Progenitor cell of endocrine pancreas (in vitro differentiated cells): ENCODE data around the gene PRKRA. TPM values are rescaled to one million over a fixed set of nuclear protein-coding genes. Genes with fewer than 3 reads are reported as not detected.
"Not testable (repeated sequence)": the region's sequence is repeated elsewhere in the genome, so short reads cannot be mapped to it uniquely, and the experiment has no call there.

ENCODE experiments used
- DNase-seq: peaks from one replicate; pipeline ENCODE4 v3.0.0; 2021; ENCODE audit warnings: low spot score; ENCODE audit not compliant: unreplicated experiment
- H3K27ac Mint-ChIP-seq: 2 replicates; pipeline ENCODE4 v1.8.0; 2021; ENCODE audit warnings: mild to moderate bottlenecking, moderate library complexity, mixed read lengths
- H3K27me3 Mint-ChIP-seq: 2 replicates; pipeline ENCODE4 v1.8.0; 2021; ENCODE audit warnings: mixed read lengths
- H3K36me3 Mint-ChIP-seq: 2 replicates; pipeline ENCODE4 v1.8.0; 2022; ENCODE audit warnings: mixed read lengths; ENCODE audit not compliant: insufficient read depth
- H3K4me1 Mint-ChIP-seq: 2 replicates; pipeline ENCODE4 v1.8.0; 2021; ENCODE audit warnings: low read depth, mixed read lengths
- H3K4me3 Mint-ChIP-seq: 2 replicates; pipeline ENCODE4 v1.8.0; 2021; ENCODE audit warnings: low read depth, mild to moderate bottlenecking, moderate library complexity, mixed read lengths
- H3K9me3 Mint-ChIP-seq: 2 replicates; pipeline ENCODE4 v1.8.0; 2021; ENCODE audit warnings: low read depth, mixed read lengths
- total RNA-seq: library from RNA; stranded (reverse); gene quantifications from 2 replicates; pipeline ENCODE4 v1.2.1, GENCODE V29; 2021
- TF ChIP-seq, protein P1 (sequence below): fragments of 200-600 bp; sonication (generic); IDR thresholded peaks from one replicate; pipeline ENCODE4 v1.5.0; 2021; ENCODE audit warnings: antibody characterized with exemption, mild to moderate bottlenecking; ENCODE audit not compliant: unreplicated experiment

The PRKRA gene
- total RNA-seq, 1 donor from 2014 or later: 92.1 TPM

DNA sequence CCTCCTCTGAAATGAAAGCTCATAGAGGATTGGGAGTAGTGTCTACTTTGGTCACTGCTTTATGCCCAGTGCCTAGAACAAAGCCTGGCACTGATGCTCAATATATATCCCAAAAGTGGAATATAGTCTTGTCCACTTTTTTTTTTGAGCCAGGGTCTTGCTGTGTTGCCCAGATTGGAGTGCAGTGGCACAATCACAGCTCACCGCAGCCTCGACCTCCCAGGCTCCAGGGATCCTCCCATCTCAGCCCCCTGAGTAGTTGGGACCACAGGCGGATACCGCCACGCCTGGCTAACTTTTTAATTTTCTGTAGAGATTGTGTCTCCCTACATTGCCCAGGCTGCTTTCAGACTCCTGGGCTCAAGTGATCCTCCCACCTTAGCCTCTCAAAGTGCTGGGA is 23.6 kb upstream of the PRKRA start:
- Mint-ChIP-seq H3K27me3 (no peaks in the 10 kb centered on the region), H3K36me3 (no peaks in the 10 kb centered on the region)

DNA sequence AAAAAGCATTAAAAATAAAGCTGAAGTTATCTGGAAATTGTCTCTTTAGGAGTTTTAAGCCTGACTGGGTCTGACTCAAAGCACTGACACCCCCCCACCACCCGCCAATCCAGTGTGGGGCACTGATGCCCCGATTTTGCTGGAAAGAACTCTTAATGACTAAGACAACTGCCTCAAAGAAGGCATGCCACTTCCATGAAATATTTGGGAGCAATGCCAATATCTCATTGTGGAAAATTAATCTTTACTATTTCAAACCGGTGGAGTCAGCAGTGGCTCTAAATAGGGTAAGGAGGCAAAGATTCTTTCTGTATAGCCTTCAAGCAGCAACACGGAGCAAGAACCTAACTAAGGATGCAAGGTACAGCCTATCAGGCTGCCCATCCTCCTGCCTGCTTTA is 23.0 kb upstream of the PRKRA start:
- Mint-ChIP-seq H3K27ac (no peak overlapping the region), H3K36me3 (no peaks in the 10 kb centered on the region), H3K9me3 (no peaks in the 10 kb centered on the region), H3K27me3 (no peaks in the 10 kb centered on the region), H3K4me1 (peaks cover 2% of the 10 kb centered on the region), H3K4me3 (no peak overlapping the region)
- no peak for DNase-seq
- TF ChIP-seq, protein P1, sequence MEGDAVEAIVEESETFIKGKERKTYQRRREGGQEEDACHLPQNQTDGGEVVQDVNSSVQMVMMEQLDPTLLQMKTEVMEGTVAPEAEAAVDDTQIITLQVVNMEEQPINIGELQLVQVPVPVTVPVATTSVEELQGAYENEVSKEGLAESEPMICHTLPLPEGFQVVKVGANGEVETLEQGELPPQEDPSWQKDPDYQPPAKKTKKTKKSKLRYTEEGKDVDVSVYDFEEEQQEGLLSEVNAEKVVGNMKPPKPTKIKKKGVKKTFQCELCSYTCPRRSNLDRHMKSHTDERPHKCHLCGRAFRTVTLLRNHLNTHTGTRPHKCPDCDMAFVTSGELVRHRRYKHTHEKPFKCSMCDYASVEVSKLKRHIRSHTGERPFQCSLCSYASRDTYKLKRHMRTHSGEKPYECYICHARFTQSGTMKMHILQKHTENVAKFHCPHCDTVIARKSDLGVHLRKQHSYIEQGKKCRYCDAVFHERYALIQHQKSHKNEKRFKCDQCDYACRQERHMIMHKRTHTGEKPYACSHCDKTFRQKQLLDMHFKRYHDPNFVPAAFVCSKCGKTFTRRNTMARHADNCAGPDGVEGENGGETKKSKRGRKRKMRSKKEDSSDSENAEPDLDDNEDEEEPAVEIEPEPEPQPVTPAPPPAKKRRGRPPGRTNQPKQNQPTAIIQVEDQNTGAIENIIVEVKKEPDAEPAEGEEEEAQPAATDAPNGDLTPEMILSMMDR: no peak

More for the DNA sequence above, 23.6 kb upstream of the PRKRA start:
- Mint-ChIP-seq H3K4me1 (peaks cover 2% of the 10 kb centered on the region), H3K9me3 (no peaks in the 10 kb centered on the region), H3K27ac (no peak overlapping the region), H3K4me3 (no peak overlapping the region)
- DNase-seq: no peak
- TF ChIP-seq, protein P1: no peak

DNA sequence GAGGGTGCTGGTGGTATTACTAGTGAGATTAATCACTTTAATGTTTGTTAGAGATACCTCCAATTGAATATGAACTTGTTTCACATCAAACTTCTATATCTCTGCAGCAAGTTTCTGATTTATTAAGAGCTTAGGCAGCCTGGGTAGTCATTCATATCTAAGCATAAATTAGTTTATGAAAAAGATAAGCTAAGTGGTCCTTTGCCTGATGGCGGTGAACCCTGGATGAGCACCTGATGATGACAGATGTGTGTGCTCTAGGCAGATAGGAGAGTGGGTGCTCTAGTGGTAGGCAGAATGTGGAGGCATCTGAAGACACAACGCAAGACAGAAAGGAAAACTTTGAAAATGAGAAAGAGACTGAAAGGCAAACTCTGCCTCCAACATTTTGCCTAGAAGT is 22.4 kb upstream of the PRKRA start:
- no peak overlapping the region for H3K27ac Mint-ChIP-seq
- no peak for DNase-seq
- H3K4me3 Mint-ChIP-seq: no peak overlapping the region
- no peaks in the 10 kb centered on the region for H3K27me3 Mint-ChIP-seq
- no peaks in the 10 kb centered on the region for H3K9me3 Mint-ChIP-seq
- H3K36me3 Mint-ChIP-seq: no peaks in the 10 kb centered on the region
- peaks cover 2% of the 10 kb centered on the region for H3K4me1 Mint-ChIP-seq
- TF ChIP-seq, protein P1: no peak

DNA sequence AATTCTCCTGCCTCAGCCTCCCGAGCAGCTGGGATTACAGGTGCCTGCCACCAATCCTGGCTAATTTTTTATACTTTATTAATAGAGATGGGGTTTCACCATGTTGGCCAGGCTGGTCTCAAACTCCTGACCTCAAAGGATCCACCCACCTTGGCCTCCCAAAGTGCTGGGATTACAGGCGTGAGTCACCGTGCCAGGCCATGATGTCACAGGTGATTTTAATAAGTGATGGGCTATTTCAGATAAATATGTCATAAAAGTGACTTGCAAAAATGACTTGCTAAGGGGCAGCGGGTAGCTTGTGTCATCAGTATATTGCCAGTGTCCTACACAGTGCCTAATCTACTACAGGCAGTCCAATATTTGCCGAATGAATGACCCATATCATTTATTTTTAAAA is 20.3 kb upstream of the PRKRA start:
- H3K27ac Mint-ChIP-seq, H3K9me3 Mint-ChIP-seq, H3K27me3 Mint-ChIP-seq, H3K4me3 Mint-ChIP-seq, DNase-seq, H3K4me1 Mint-ChIP-seq, H3K36me3 Mint-ChIP-seq: not testable (repeated sequence)

GRCh38 chr2:178469219-178469849 is 18.4 kb upstream of the PRKRA start:
- H3K36me3 Mint-ChIP-seq: peaks cover 5% of the 10 kb centered on the region
- no peak for DNase-seq
- peaks cover 2% of the 10 kb centered on the region for H3K4me1 Mint-ChIP-seq
- no peaks in the 10 kb centered on the region for H3K27me3 Mint-ChIP-seq
- TF ChIP-seq, protein P1: no peak
- no peaks in the 10 kb centered on the region for H3K9me3 Mint-ChIP-seq
- H3K27ac Mint-ChIP-seq: no peak overlapping the region
- no peak overlapping the region for H3K4me3 Mint-ChIP-seq

GRCh38 chr2:178457390-178457886 is 6.5 kb upstream of the PRKRA start:
- Mint-ChIP-seq H3K9me3 (no peaks in the 10 kb centered on the region), H3K27ac (no peak overlapping the region), H3K36me3 (peaks cover 1% of the 10 kb centered on the region), H3K27me3 (no peaks in the 10 kb centered on the region), H3K4me1 (no peaks in the 10 kb centered on the region), H3K4me3 (no peak overlapping the region)
- DNase-seq: no peak
- TF ChIP-seq, protein P1: no peak
